Panc1 (cell line): ENCODE measurements around the gene TBATA. TPM values are rescaled to one million over a fixed set of nuclear protein-coding genes. Genes with fewer than 3 reads are reported as not detected.

Source experiments
- ATAC-seq: fragments of 200-7000 bp; cut with Tn5 transposase; 2 replicates; pipeline ENCODE4 v1.9.1; 2020; ENCODE audit warnings: mild to moderate bottlenecking, moderate library complexity
- BruUV-seq: library from RNA; stranded (reverse); fragments of 400-500 nt; replicated peaks from 2 replicates; lab custom pipeline; 2021; lab: Mats Ljungman, UMichigan
- CTCF ChIA-PET: fragments of 300-600 bp; sonication (Branson Sonifier 250); formaldehyde crosslinking; loops from one replicate; lab custom pipeline; 2022; ENCODE audit warnings: antibody characterized with exemption; lab: Charles Lee
- POLR2A ChIA-PET: fragments of 300-600 bp; sonication (Branson Sonifier 250); formaldehyde crosslinking; loops from one replicate; lab custom pipeline; 2022; ENCODE audit warnings: antibody characterized with exemption; lab: Charles Lee
- DNase-seq: peaks from one replicate; pipeline ENCODE4 v3.0.0-alpha.2; 2010; ENCODE audit warnings: low read depth, low spot score
- H3K27ac ChIP-seq: 2 replicates; pipeline ENCODE4 v1.5.1; 2011; ENCODE audit warnings: mild to moderate bottlenecking, low read length, inconsistent platforms
- H3K27me3 ChIP-seq: fragments of 200-500 bp; sonication (Bioruptor generic); 2 replicates; pipeline ENCODE4 v1.6.0; 2014; ENCODE audit warnings: low read length, inconsistent platforms; ENCODE audit not compliant: control insufficient read depth, insufficient read depth
- H3K36me3 ChIP-seq: fragments of 200-500 bp; sonication (Bioruptor generic); 2 replicates; pipeline ENCODE4 v1.5.1; 2014; ENCODE audit warnings: inconsistent platforms, mild to moderate bottlenecking, low read length, moderate library complexity; ENCODE audit not compliant: control insufficient read depth, insufficient read depth
- H3K4me1 ChIP-seq: 2 replicates; pipeline ENCODE4 v1.5.1; 2011; ENCODE audit warnings: inconsistent platforms, mild to moderate bottlenecking, low read length, moderate library complexity; ENCODE audit not compliant: control insufficient read depth, insufficient read depth
- H3K4me3 ChIP-seq, 2 experiments: 2 replicates each; pipeline ENCODE4 v1.5.1; 2011 to 2012; ENCODE audit warnings: low read depth in 2 of 2, low read length in 2 of 2, mild to moderate bottlenecking in 2 of 2, inconsistent platforms in 1 of 2, moderate library complexity in 1 of 2
- H3K9me3 ChIP-seq: fragments of 200-500 bp; sonication (Bioruptor generic); 2 replicates; pipeline ENCODE4 v1.5.1; 2014; ENCODE audit warnings: low read depth, mild to moderate bottlenecking, inconsistent platforms, low read length, moderate library complexity; ENCODE audit not compliant: control insufficient read depth, insufficient read depth
- CTCF ChIP-seq: fragments of 450-650 bp; IDR thresholded peaks from 2 replicates; pipeline ENCODE4 v1.5.1; 2017; ENCODE audit warnings: mild to moderate bottlenecking
- POLR2AphosphoS5 ChIP-seq: IDR thresholded peaks from 2 replicates; pipeline ENCODE4 v1.6.1; 2012; ENCODE audit warnings: mild to moderate bottlenecking, low read depth, low read length, moderate library complexity
- REST ChIP-seq, 2 experiments: IDR thresholded peaks; 2 replicates each; pipeline ENCODE4 v1.6.1; 2011 to 2012; ENCODE audit warnings: low read depth in 2 of 2, control low read depth in 1 of 2, low read length in 1 of 2, mild to moderate bottlenecking in 1 of 2, moderate library complexity in 1 of 2; ENCODE audit not compliant: insufficient read depth in 1 of 2
- SIN3A ChIP-seq: IDR thresholded peaks from 2 replicates; pipeline ENCODE4 v1.6.1; 2012; ENCODE audit warnings: low read depth, mild to moderate bottlenecking, low read length, moderate library complexity, borderline replicate concordance; ENCODE audit not compliant: insufficient read depth
- TCF7L2 ChIP-seq: IDR thresholded peaks from 2 replicates; pipeline ENCODE4 v1.6.1; 2011; ENCODE audit warnings: mild to moderate bottlenecking, low read depth, low read length, inconsistent platforms
- in situ Hi-C: cut with HindIII; loops from 2 replicates; pipeline ENCODE4 v1.10.0; 2016; ENCODE audit warnings: low sequenced_read_pairs, low pct_unique_long_range_greater_than_20kb
- intact Hi-C: fragments of 100-400 bp; cut with micrococcal nuclease; formaldehyde crosslinking; loops from one replicate; pipeline ENCODE4 v1.10.0; 2022; ENCODE audit not compliant: unreplicated experiment
- total RNA-seq: library from RNA; stranded (reverse); gene quantifications from one replicate; pipeline ENCODE4 v1.2.1, GENCODE V29; 2021; ENCODE audit not compliant: unreplicated experiment

Gene TBATA
- total RNA-seq, 1 experiment from 2014 or later = not detected

- intact Hi-C loops (no loop called here), in situ Hi-C loops (no loop called here)
- Histone ChIP-seq H3K4me3 (no peak overlapping the region), H3K9me3 (no peaks in the 10 kb centered on the region), H3K27me3 (no peaks in the 10 kb centered on the region), H3K36me3 (no peaks in the 10 kb centered on the region), H3K4me1 (0 out of 2 replicates have a peak, but pooled peaks cover 5% of the 10 kb centered on the region), H3K27ac (no peak overlapping the region)
- BruUV-seq = no TSS peak
- ATAC-seq (no peak), DNase-seq (no peak)
- no peak for TF ChIP-seq TCF7L2
- no peak for TF ChIP-seq CTCF
- POLR2A ChIA-PET = interaction anchor here (0.7 kb wide), 1 partner anchor 35 kb away, joined by 4 read pairs; no protein-coding TSS in a partner anchor
- CTCF ChIA-PET = no interaction called here
These were observed 26.7 kb upstream of the TBATA start for GRCh38 chr10:70811881-70812280.

DNA sequence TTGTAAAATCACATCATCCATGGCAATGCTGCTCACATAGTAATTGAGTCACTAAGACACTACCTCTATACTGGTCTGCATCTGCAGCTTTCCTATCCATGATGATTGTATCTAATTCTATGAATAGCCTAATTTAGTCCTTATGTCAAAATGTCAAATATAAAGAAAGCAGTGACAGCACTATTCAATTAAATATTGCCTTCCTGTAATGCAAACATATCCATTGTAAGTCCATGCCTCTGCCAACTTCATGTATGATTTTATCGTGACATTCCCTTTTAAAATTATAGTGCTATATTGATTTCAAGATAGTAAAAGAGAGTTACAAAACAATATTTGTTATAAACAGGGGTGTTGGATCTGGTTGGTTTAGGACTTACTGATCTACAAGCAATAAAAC is 25.8 kb upstream of the TBATA start:
- ATAC-seq (no peak), DNase-seq (no peak)
- no peak overlapping the region for H3K4me3 ChIP-seq
- no peaks in the 10 kb centered on the region for H3K27me3 ChIP-seq
- CTCF ChIA-PET = no interaction called here
- POLR2A ChIA-PET = no interaction called here
- H3K27ac ChIP-seq = no peak overlapping the region
- in situ Hi-C loops = no loop called here
- H3K36me3 ChIP-seq = no peaks in the 10 kb centered on the region
- H3K4me1 ChIP-seq = 0 out of 2 replicates have a peak, but pooled peaks cover 5% of the 10 kb centered on the region
- intact Hi-C loops = no loop called here
- BruUV-seq = no TSS peak
- TF ChIP-seq TCF7L2 = no peak
- no peak for TF ChIP-seq CTCF
- no peak for TF ChIP-seq REST (IDR thresholded peaks at IDR 0.05; ENCODE audit: insufficient read depth in 1 of 2, low read depth in 2 of 2, low read length in 1 of 2)
- TF ChIP-seq SIN3A = no peak
- no peak for TF ChIP-seq POLR2AphosphoS5
- no peaks in the 10 kb centered on the region for H3K9me3 ChIP-seq
